WTC11 (cell line): ENCODE results near the gene NOL4L. TPM values are rescaled to one million over a fixed set of nuclear protein-coding genes. Genes with fewer than 3 reads are reported as not detected.

Source experiments
- ATAC-seq: fragments of 200-7000 bp; cut with Tn5 transposase; 2 replicates; pipeline ENCODE4 v1.10.0; 2021; ENCODE audit warnings: mild to moderate bottlenecking, moderate library complexity
- CTCF ChIA-PET: fragments of 300-600 bp; sonication (Branson Sonifier 250); formaldehyde crosslinking; loops from one replicate; lab custom pipeline; 2021; ENCODE audit warnings: antibody characterized with exemption; lab: Charles Lee
- POLR2A ChIA-PET: fragments of 350-600 bp; sonication (Branson Sonifier 250); formaldehyde crosslinking; loops from one replicate; lab custom pipeline; 2021; ENCODE audit warnings: antibody characterized with exemption; lab: Charles Lee
- DNase-seq: peaks from one replicate; pipeline ENCODE4 v3.0.0; 2021; ENCODE audit warnings: low spot score
- H3K27ac Mint-ChIP-seq: 2 replicates; pipeline ENCODE4 v1.8.0; 2021; ENCODE audit warnings: mixed read lengths
- H3K27me3 Mint-ChIP-seq: 2 replicates; pipeline ENCODE4 v1.8.0; 2021; ENCODE audit warnings: low read depth, mild to moderate bottlenecking, moderate library complexity, mixed read lengths
- H3K36me3 Mint-ChIP-seq: 2 replicates; pipeline ENCODE4 v1.8.0; 2021; ENCODE audit warnings: mixed read lengths
- H3K4me1 Mint-ChIP-seq: 2 replicates; pipeline ENCODE4 v1.8.0; 2022; ENCODE audit warnings: mixed read lengths
- H3K4me3 Mint-ChIP-seq: 2 replicates; pipeline ENCODE4 v1.8.0; 2021; ENCODE audit warnings: mild to moderate bottlenecking, moderate library complexity, mixed read lengths
- H3K9me3 Mint-ChIP-seq: 2 replicates; pipeline ENCODE4 v1.8.0; 2021; ENCODE audit warnings: mixed read lengths
- ATF2 ChIP-seq: sonication (generic); formaldehyde crosslinking; IDR thresholded peaks from 2 replicates; pipeline ENCODE4 v1.8.1; 2022; ENCODE audit warnings: low read depth, missing genetic modification reagents, borderline replicate concordance
- CBFB ChIP-seq: sonication (generic); formaldehyde crosslinking; IDR thresholded peaks from 2 replicates; pipeline ENCODE4 v1.8.1; 2022; ENCODE audit warnings: mild to moderate bottlenecking, low read depth, missing genetic modification reagents
- ETV6 ChIP-seq: sonication (generic); formaldehyde crosslinking; IDR thresholded peaks from 2 replicates; pipeline ENCODE4 v1.8.1; 2022; ENCODE audit warnings: mild to moderate bottlenecking, missing genetic modification reagents
- FOXJ3 ChIP-seq: sonication (generic); formaldehyde crosslinking; IDR thresholded peaks from 2 replicates; pipeline ENCODE4 v1.9.0; 2021; ENCODE audit warnings: missing genetic modification reagents, mild to moderate bottlenecking, borderline replicate concordance
- JAZF1 ChIP-seq: fragments of 250-450 bp; sonication (Bioruptor Pico); IDR thresholded peaks from 2 replicates; pipeline ENCODE4 v1.9.0; 2021; ENCODE audit warnings: moderate library complexity, mild to moderate bottlenecking, inconsistent platforms
- JUN ChIP-seq: sonication (generic); formaldehyde crosslinking; IDR thresholded peaks from 2 replicates; pipeline ENCODE4 v1.8.0; 2023; ENCODE audit warnings: mild to moderate bottlenecking, missing genetic modification reagents
- KAT7 ChIP-seq: sonication (generic); formaldehyde crosslinking; IDR thresholded peaks from 2 replicates; pipeline ENCODE4 v1.8.1; 2023; ENCODE audit warnings: missing genetic modification reagents, mild to moderate bottlenecking, borderline replicate concordance
- MXD4 ChIP-seq: fragments of 250-450 bp; sonication (Bioruptor Pico); IDR thresholded peaks from 2 replicates; pipeline ENCODE4 v1.8.0; 2021; ENCODE audit warnings: mild to moderate bottlenecking, moderate library complexity, borderline replicate concordance
- PRRX2 ChIP-seq: fragments of 250-450 bp; sonication (Bioruptor Pico); IDR thresholded peaks from 2 replicates; pipeline ENCODE4 v1.8.0; 2021; ENCODE audit warnings: mild to moderate bottlenecking
- SMAD3 ChIP-seq: sonication (generic); formaldehyde crosslinking; IDR thresholded peaks from 2 replicates; pipeline ENCODE4 v1.8.0; 2022; ENCODE audit warnings: missing genetic modification reagents, mild to moderate bottlenecking, borderline replicate concordance
- STAT6 ChIP-seq: sonication (generic); formaldehyde crosslinking; conservative IDR thresholded peaks from 2 replicates; pipeline ENCODE4 v1.8.1; 2023; ENCODE audit warnings: mild to moderate bottlenecking, low read depth, missing genetic modification reagents, moderate library complexity
- ZNF138 ChIP-seq: sonication (generic); formaldehyde crosslinking; conservative IDR thresholded peaks from 2 replicates; pipeline ENCODE4 v1.8.1; 2022; ENCODE audit warnings: mild to moderate bottlenecking, moderate library complexity, missing genetic modification reagents
- ZNF317 ChIP-seq: sonication (generic); formaldehyde crosslinking; IDR thresholded peaks from 2 replicates; pipeline ENCODE4 v1.8.1; 2023; ENCODE audit warnings: low read depth, mild to moderate bottlenecking, moderate library complexity, missing genetic modification reagents, borderline replicate concordance
- ZNF532 ChIP-seq: fragments of 250-450 bp; sonication (Bioruptor Pico); IDR thresholded peaks from 2 replicates; pipeline ENCODE4 v1.9.0; 2021; ENCODE audit warnings: mild to moderate bottlenecking, borderline replicate concordance
- ZNF671 ChIP-seq: fragments of 250-450 bp; sonication (Bioruptor Pico); IDR thresholded peaks from 2 replicates; pipeline ENCODE4 v1.8.0; 2021; ENCODE audit warnings: mild to moderate bottlenecking
- ZSCAN18 ChIP-seq: fragments of 250-450 bp; sonication (Bioruptor Pico); IDR thresholded peaks from 2 replicates; pipeline ENCODE4 v2.1.2; 2022; ENCODE audit warnings: mild to moderate bottlenecking, moderate library complexity
- total RNA-seq: library from RNA; stranded (reverse); gene quantifications from 3 replicates; pipeline ENCODE4 v1.2.3, GENCODE V29; 2021
- TF ChIP-seq, protein P1 (sequence below): sonication (generic); formaldehyde crosslinking; IDR thresholded peaks from 2 replicates; pipeline ENCODE4 v1.8.1; 2022; ENCODE audit warnings: mild to moderate bottlenecking, missing genetic modification reagents, moderate library complexity, borderline replicate concordance
- TF ChIP-seq, protein P2 (sequence below): sonication (generic); formaldehyde crosslinking; IDR thresholded peaks from 2 replicates; pipeline ENCODE4 v1.8.0; 2022; ENCODE audit warnings: mild to moderate bottlenecking, missing genetic modification reagents
- TF ChIP-seq, protein P3 (sequence below): fragments of 200-600 bp; IDR thresholded peaks from 2 replicates; pipeline ENCODE4 v1.8.0; 2022; ENCODE audit warnings: antibody characterized with exemption

Gene NOL4L
- total RNA-seq, 1 experiment from 2014 or later = 29.0 TPM

DNA sequence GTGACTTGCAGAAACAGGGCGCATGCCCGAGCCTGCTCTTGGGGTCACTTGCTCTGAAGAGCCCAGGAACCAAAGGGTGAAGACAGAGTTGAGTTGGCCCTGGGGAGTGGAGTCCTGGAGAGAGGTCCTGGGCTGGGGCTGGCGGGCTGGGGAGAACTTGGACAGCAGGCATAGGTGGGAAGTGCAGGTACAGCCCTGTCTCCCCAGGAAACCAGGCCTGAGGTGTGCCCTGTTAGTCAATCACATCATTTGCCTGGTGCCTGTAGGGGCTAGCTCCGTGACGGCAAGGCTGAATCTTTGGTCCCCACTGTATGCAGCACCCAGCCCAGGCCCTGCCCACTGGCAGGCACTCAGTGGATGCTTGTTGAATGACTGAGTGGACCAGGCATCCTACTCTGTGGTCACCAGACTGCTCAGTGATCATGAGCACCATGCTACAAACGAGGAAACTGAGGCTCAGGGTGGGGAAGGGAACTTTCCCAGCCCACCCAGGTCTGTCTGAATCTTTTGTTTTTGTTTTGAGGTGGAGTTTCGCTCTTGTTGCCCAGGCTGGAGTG, 15.6 kb upstream of the NOL4L start (continued):
- TF ChIP-seq ZNF317 (no peak), ATF2 (CRISPR knock-in tag) (no peak), ETV6 (CRISPR knock-in tag) (no peak), PRRX2 (no peak), ZNF671 (no peak)
- TF ChIP-seq, protein P1, sequence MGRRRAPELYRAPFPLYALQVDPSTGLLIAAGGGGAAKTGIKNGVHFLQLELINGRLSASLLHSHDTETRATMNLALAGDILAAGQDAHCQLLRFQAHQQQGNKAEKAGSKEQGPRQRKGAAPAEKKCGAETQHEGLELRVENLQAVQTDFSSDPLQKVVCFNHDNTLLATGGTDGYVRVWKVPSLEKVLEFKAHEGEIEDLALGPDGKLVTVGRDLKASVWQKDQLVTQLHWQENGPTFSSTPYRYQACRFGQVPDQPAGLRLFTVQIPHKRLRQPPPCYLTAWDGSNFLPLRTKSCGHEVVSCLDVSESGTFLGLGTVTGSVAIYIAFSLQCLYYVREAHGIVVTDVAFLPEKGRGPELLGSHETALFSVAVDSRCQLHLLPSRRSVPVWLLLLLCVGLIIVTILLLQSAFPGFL (CRISPR knock-in tag) = no peak
- TF ChIP-seq, protein P2, sequence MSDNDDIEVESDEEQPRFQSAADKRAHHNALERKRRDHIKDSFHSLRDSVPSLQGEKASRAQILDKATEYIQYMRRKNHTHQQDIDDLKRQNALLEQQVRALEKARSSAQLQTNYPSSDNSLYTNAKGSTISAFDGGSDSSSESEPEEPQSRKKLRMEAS (CRISPR knock-in tag) = no peak

GRCh38 chr20:32599783-32600340, 14.7 kb upstream of the NOL4L start:
- TF ChIP-seq JAZF1 (CRISPR knock-in tag) (no peak), KAT7 (CRISPR knock-in tag) (no peak), MXD4 (CRISPR knock-in tag) (no peak), JUN (CRISPR knock-in tag) (no peak), SMAD3 (no peak), ZNF671 (no peak), ZNF138 (CRISPR knock-in tag) (no peak), FOXJ3 (CRISPR knock-in tag) (no peak), ZNF532 (no peak), CBFB (CRISPR knock-in tag) (no peak), STAT6 (no peak), ZSCAN18 (no peak)
- TF ChIP-seq, protein P3, sequence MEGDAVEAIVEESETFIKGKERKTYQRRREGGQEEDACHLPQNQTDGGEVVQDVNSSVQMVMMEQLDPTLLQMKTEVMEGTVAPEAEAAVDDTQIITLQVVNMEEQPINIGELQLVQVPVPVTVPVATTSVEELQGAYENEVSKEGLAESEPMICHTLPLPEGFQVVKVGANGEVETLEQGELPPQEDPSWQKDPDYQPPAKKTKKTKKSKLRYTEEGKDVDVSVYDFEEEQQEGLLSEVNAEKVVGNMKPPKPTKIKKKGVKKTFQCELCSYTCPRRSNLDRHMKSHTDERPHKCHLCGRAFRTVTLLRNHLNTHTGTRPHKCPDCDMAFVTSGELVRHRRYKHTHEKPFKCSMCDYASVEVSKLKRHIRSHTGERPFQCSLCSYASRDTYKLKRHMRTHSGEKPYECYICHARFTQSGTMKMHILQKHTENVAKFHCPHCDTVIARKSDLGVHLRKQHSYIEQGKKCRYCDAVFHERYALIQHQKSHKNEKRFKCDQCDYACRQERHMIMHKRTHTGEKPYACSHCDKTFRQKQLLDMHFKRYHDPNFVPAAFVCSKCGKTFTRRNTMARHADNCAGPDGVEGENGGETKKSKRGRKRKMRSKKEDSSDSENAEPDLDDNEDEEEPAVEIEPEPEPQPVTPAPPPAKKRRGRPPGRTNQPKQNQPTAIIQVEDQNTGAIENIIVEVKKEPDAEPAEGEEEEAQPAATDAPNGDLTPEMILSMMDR = no peak
- TF ChIP-seq, protein P2 (CRISPR knock-in tag) = no peak
- POLR2A ChIA-PET = no interaction called here
- Mint-ChIP-seq H3K4me1 (peaks cover under 1% of the 10 kb centered on the region; the same call in 1 of the 2 replicates), H3K27ac (no peak overlapping the region), H3K36me3 (no peaks in the 10 kb centered on the region), H3K4me3 (no peak overlapping the region), H3K9me3 (no peaks in the 10 kb centered on the region), H3K27me3 (no peaks in the 10 kb centered on the region; the same call in 1 of the 2 replicates)
- ATAC-seq (no peak), DNase-seq (no peak)
- CTCF ChIA-PET = interaction anchor here (0.6 kb wide), 1 partner anchor 14 kb away, joined by 3 read pairs; no protein-coding TSS in a partner anchor
